Neural progenitor cell (in vitro differentiated cells): ENCODE results near the gene PSMC3.

Experiments
- EZH2 ChIP-seq: fragments of 200-600 bp; sonication (generic); IDR thresholded peaks from 2 replicates; pipeline ENCODE4 v1.6.1; 2017; ENCODE audit warnings: antibody characterized with exemption, mild to moderate bottlenecking, moderate library complexity
- TF ChIP-seq, protein P1 (sequence below): fragments of 200-600 bp; sonication (generic); IDR thresholded peaks from 2 replicates; pipeline ENCODE4 v1.5.1; 2017; ENCODE audit warnings: antibody characterized with exemption, mild to moderate bottlenecking

DNA sequence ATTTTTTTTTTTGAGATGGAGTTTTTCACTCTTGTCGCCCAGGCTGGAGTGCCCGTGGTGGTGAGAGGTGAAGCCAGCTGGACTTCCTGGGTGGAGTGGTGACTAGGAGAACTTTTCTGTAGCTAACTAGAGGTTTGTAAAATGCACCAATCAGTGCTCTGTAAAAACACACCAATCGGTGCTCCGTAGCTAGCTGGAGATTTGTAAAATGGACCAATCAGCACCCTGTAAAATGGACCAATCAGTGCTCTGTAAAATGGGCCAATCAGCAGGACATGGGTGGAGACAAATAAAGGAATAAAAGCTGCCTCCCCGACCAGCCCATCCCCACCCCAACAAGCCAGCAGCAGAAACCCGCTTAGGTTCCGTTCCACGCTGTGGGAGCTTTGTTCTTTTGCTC, 27.1 kb upstream of the PSMC3 start:
- TF ChIP-seq, protein P1, sequence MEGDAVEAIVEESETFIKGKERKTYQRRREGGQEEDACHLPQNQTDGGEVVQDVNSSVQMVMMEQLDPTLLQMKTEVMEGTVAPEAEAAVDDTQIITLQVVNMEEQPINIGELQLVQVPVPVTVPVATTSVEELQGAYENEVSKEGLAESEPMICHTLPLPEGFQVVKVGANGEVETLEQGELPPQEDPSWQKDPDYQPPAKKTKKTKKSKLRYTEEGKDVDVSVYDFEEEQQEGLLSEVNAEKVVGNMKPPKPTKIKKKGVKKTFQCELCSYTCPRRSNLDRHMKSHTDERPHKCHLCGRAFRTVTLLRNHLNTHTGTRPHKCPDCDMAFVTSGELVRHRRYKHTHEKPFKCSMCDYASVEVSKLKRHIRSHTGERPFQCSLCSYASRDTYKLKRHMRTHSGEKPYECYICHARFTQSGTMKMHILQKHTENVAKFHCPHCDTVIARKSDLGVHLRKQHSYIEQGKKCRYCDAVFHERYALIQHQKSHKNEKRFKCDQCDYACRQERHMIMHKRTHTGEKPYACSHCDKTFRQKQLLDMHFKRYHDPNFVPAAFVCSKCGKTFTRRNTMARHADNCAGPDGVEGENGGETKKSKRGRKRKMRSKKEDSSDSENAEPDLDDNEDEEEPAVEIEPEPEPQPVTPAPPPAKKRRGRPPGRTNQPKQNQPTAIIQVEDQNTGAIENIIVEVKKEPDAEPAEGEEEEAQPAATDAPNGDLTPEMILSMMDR: no peak
- no peak for TF ChIP-seq EZH2
